GM12878 (cell line): ENCODE results near the gene NCKAP5. TPM values are rescaled to one million over a fixed set of nuclear protein-coding genes. Genes with fewer than 3 reads are reported as not detected.

Experiments
- ATAC-seq: fragments of 200-7000 bp; cut with Tn5 transposase; 3 replicates; pipeline ENCODE4 v1.9.1; 2020; ENCODE audit warnings: mild to moderate bottlenecking, moderate library complexity
- BruUV-seq: library from RNA; stranded (reverse); fragments of 400-500 nt; replicated peaks from 2 replicates; lab custom pipeline; 2021; lab: Mats Ljungman, UMichigan
- CTCF ChIA-PET: fragments of 300-600 bp; sonication (Branson Sonifier 250); formaldehyde crosslinking; extraction: SDS; loops from one replicate; lab custom pipeline; 2021; ENCODE audit warnings: inconsistent platforms; lab: Yijun Ruan, JAX
- POLR2A ChIA-PET: fragments of 350-600 bp; formaldehyde crosslinking; extraction: SDS; loops from one replicate; lab custom pipeline; 2021; ENCODE audit warnings: inconsistent platforms; lab: Charles Lee
- RAD21 ChIA-PET: fragments of 300-600 bp; sonication (Branson Sonifier 250); formaldehyde crosslinking; loops from one replicate; lab custom pipeline; 2023; ENCODE audit warnings: antibody characterized with exemption; ENCODE audit not compliant: unreplicated experiment; lab: Charles Lee
- SMC1A ChIA-PET: fragments of 300-600 bp; sonication (Branson Sonifier 250); formaldehyde crosslinking; loops from one replicate; lab custom pipeline; 2023; ENCODE audit not compliant: unreplicated experiment, uncharacterized antibody; lab: Charles Lee
- DNase-seq: peaks from one replicate; pipeline ENCODE4 v3.0.0-alpha.2; 2011; ENCODE audit warnings: low read depth, low spot score
- FAIRE-seq: peaks from 3 replicates; lab custom pipeline; 2011; peaks lifted over from hg19 to GRCh38; lab: Jason Lieb, UNC
- H2AFZ ChIP-seq: 2 replicates; pipeline ENCODE4 v1.6.0; 2011; ENCODE audit warnings: low read depth, low read length, control low read depth; ENCODE audit not compliant: control insufficient read depth
- H3K27ac ChIP-seq: 2 replicates; pipeline ENCODE4 v1.5.1; 2011; ENCODE audit warnings: control low read depth; ENCODE audit not compliant: control insufficient read depth, insufficient read depth
- H3K27me3 ChIP-seq, 2 experiments: replicated peaks in 1 of 2; 2 replicates each; pipeline versions ENCODE4 v1.6.0 to v1.6.1; 2011; ENCODE audit warnings: low read length in 1 of 2; ENCODE audit not compliant: control insufficient read depth in 2 of 2, insufficient read depth in 2 of 2
- H3K36me3 ChIP-seq, 2 experiments: 2 replicates each; pipeline ENCODE4 v1.5.1; 2011; ENCODE audit warnings: low read length in 1 of 2; ENCODE audit not compliant: control insufficient read depth in 2 of 2, insufficient read depth in 2 of 2
- H3K4me1 ChIP-seq: 2 replicates; pipeline ENCODE4 v1.6.1; 2011; ENCODE audit warnings: mild to moderate bottlenecking, low read length, moderate library complexity, mixed read lengths; ENCODE audit not compliant: control insufficient read depth, insufficient read depth
- H3K4me2 ChIP-seq: 2 replicates; pipeline ENCODE4 v1.6.0; 2011; ENCODE audit warnings: control low read depth; ENCODE audit not compliant: control insufficient read depth, insufficient read depth
- H3K4me3 ChIP-seq: fragments of 200-600 bp; sonication (generic); 2 replicates; pipeline ENCODE4 v1.5.1; 2016
- H3K79me2 ChIP-seq: 2 replicates; pipeline ENCODE4 v1.6.0; 2011; ENCODE audit warnings: low read length; ENCODE audit not compliant: control insufficient read depth, insufficient read depth
- H3K9ac ChIP-seq: 2 replicates; pipeline ENCODE4 v1.8.0; 2011; ENCODE audit warnings: low read length, control low read depth, mixed read lengths; ENCODE audit not compliant: control insufficient read depth, insufficient read depth
- H3K9me3 ChIP-seq: replicated peaks from 3 replicates; pipeline ENCODE4 v1.5.1; 2011; ENCODE audit warnings: mild to moderate bottlenecking, low read length; ENCODE audit not compliant: control insufficient read depth, insufficient read depth
- H4K20me1 ChIP-seq: 2 replicates; pipeline ENCODE4 v1.6.0; 2011; ENCODE audit not compliant: control insufficient read depth, insufficient read depth
- BACH1 ChIP-seq: fragments of 450-650 bp; IDR thresholded peaks from 2 replicates; pipeline ENCODE4 v1.6.1; 2017; ENCODE audit warnings: mild to moderate bottlenecking, borderline replicate concordance
- BMI1 ChIP-seq: fragments of 450-650 bp; IDR thresholded peaks from 2 replicates; pipeline ENCODE4 v1.6.1; 2016; ENCODE audit warnings: mild to moderate bottlenecking, moderate library complexity, borderline replicate concordance
- HCFC1 ChIP-seq: fragments of 150-350 bp; IDR thresholded peaks from 2 replicates; pipeline ENCODE4 v1.6.1; 2014; ENCODE audit warnings: low read length
- NFXL1 ChIP-seq: fragments of 450-650 bp; IDR thresholded peaks from 2 replicates; pipeline ENCODE4 v1.6.1; 2017; ENCODE audit warnings: antibody characterized with exemption, mild to moderate bottlenecking, borderline replicate concordance
- PBX3 ChIP-seq: IDR thresholded peaks from 2 replicates; pipeline ENCODE4 v1.6.1; 2011; ENCODE audit warnings: mild to moderate bottlenecking, low read depth, low read length, moderate library complexity; ENCODE audit not compliant: insufficient replicate concordance
- POLR2A ChIP-seq: IDR thresholded peaks from 2 replicates; pipeline ENCODE4 v1.6.1; 2011; ENCODE audit warnings: low read depth, mild to moderate bottlenecking, low read length
- RAD21 ChIP-seq: IDR thresholded peaks from 2 replicates; pipeline ENCODE4 v1.6.1; 2011; ENCODE audit warnings: mild to moderate bottlenecking, low read depth, low read length, moderate library complexity; ENCODE audit not compliant: insufficient read depth
- RAD51 ChIP-seq: fragments of 450-650 bp; IDR thresholded peaks from 2 replicates; pipeline ENCODE4 v1.6.1; 2016; ENCODE audit warnings: moderate library complexity, mild to moderate bottlenecking, inconsistent platforms
- SIX5 ChIP-seq: IDR thresholded peaks from 2 replicates; pipeline ENCODE4 v1.6.1; 2011; ENCODE audit warnings: mild to moderate bottlenecking, low read depth, low read length, moderate library complexity; ENCODE audit not compliant: severe bottlenecking
- SREBF1 ChIP-seq: IDR thresholded peaks from 2 replicates; pipeline ENCODE4 v1.6.1; 2012; ENCODE audit warnings: mild to moderate bottlenecking, low read length
- ZBTB40 ChIP-seq: fragments of 450-650 bp; IDR thresholded peaks from 2 replicates; pipeline ENCODE4 v1.6.1; 2016; ENCODE audit warnings: mild to moderate bottlenecking, moderate library complexity, borderline replicate concordance
- ZNF207 ChIP-seq: fragments of 450-650 bp; IDR thresholded peaks from 2 replicates; pipeline ENCODE4 v1.6.1; 2014; ENCODE audit warnings: antibody characterized with exemption, mild to moderate bottlenecking, borderline replicate concordance
- whole genome bisulfite sequencing: methylation state at CpG from one replicate; pipeline ENCODE4 v1.1.6; 2016; ENCODE audit warnings: low lambda C conversion rate; ENCODE audit not compliant: insufficient replicate concordance, insufficient coverage; ENCODE audit errors: missing lambda C conversion rate; 5-methylcytosine and 5-hydroxymethylcytosine counted together
- in situ Hi-C: fragments of 300-500 bp; cut with MboI; formaldehyde crosslinking; loops from 9 replicates; pipeline ENCODE4 v1.14.3; 2018; ENCODE audit warnings: mixed read lengths
- intact Hi-C: fragments of 100-400 bp; cut with micrococcal nuclease; formaldehyde crosslinking; loops from one replicate; pipeline ENCODE4 v1.14.2; 2022; ENCODE audit not compliant: unreplicated experiment
- polyA plus RNA-seq, 11 experiments: library from polyadenylated mRNA; depleted of rRNA in 4 of 11; unstranded in 6 of 11; stranded (reverse) in 5 of 11; fragments of >200 nt; fragmentation: Nextera tagmentation in 4 of 11; fragmentation: Illumina TruSeq in 1 of 11; extraction: Ambion mirVana in 4 of 11; extraction: Trizol in 1 of 11; gene quantifications; 1 replicate in 1 of 11; 2 replicates in 10 of 11; pipeline versions ENCODE4 v1.2.1 to v1.2.3, GENCODE V29; 2011 to 2016; ENCODE audit warnings: inconsistent platforms in 2 of 11, missing spikeins in 2 of 11, low read depth in 1 of 11
- total RNA-seq, 4 experiments: library from RNA; depleted of rRNA in 3 of 4; stranded (reverse); fragments of >200 nt in 3 of 4; fragmentation: Illumina TruSeq in 1 of 4; extraction: Trizol in 1 of 4; gene quantifications; 2 replicates each; pipeline versions ENCODE4 v1.2.1 to v1.2.3, GENCODE V29; 2013 to 2021
- TF ChIP-seq, protein P1 (sequence below): fragments of 450-650 bp; IDR thresholded peaks from 2 replicates; pipeline ENCODE4 v1.6.1; 2017; ENCODE audit warnings: mild to moderate bottlenecking

Gene NCKAP5
- total and polyA plus RNA-seq, 10 of the 15 experiments (the other 5 are each of a cell fraction or from before 2014, with no cell fraction given): 0.06 to 0.44 (median 0.16) TPM

DNA sequence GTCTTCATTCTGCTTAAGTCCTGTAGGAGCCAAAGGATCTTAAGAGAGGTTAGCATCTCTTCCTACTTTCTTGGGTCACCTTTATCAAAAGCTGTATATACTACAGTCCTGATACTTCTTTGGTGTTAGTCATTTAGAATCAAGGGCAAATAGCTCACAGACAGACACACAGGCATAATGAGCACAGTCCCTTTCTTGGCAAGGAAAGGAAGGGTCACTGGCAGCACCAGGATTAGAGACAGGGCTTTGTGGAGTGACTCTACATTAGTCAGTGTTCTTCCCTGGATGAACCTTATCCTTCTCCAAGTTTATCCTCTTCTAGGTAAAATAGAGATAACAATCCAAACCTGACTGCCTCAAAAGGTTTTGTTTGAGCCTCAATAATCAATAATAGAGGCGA lies 40.0 kb upstream of the NCKAP5 start:
- Histone ChIP-seq H4K20me1 (no peaks in the 10 kb centered on the region), H3K9ac (no peak overlapping the region), H2AFZ (no peak overlapping the region), H3K9me3 (no peaks in the 10 kb centered on the region), H3K27me3 (no peaks in the 10 kb centered on the region; a peak in 1 of 4 replicates), H3K79me2 (no peaks in the 10 kb centered on the region), H3K27ac (no peak overlapping the region), H3K36me3 (no peaks in the 10 kb centered on the region), H3K4me3 (no peak overlapping the region), H3K4me2 (no peak overlapping the region), H3K4me1 (no peaks in the 10 kb centered on the region)
- SMC1A ChIA-PET: no interaction called here
- intact Hi-C loops (no loop called here), in situ Hi-C loops (no loop called here)
- BruUV-seq: no TSS peak
- ATAC-seq (no peak), FAIRE-seq (no peak), DNase-seq (no peak)
- TF ChIP-seq SIX5 (no peak), BACH1 (no peak), NFXL1 (no peak), POLR2A (no peak), RAD21 (no peak), HCFC1 (no peak), SREBF1 (no peak), RAD51 (no peak), PBX3 (no peak), ZBTB40 (no peak), BMI1 (no peak), ZNF207 (no peak)
- TF ChIP-seq, protein P1, sequence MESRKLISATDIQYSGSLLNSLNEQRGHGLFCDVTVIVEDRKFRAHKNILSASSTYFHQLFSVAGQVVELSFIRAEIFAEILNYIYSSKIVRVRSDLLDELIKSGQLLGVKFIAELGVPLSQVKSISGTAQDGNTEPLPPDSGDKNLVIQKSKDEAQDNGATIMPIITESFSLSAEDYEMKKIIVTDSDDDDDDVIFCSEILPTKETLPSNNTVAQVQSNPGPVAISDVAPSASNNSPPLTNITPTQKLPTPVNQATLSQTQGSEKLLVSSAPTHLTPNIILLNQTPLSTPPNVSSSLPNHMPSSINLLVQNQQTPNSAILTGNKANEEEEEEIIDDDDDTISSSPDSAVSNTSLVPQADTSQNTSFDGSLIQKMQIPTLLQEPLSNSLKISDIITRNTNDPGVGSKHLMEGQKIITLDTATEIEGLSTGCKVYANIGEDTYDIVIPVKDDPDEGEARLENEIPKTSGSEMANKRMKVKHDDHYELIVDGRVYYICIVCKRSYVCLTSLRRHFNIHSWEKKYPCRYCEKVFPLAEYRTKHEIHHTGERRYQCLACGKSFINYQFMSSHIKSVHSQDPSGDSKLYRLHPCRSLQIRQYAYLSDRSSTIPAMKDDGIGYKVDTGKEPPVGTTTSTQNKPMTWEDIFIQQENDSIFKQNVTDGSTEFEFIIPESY: no peak
- POLR2A ChIA-PET: no interaction called here
- RAD21 ChIA-PET: no interaction called here
- CTCF ChIA-PET: interaction anchor here (0.5 kb wide), 1 partner anchor 996 kb away, joined by 3 read pairs; no protein-coding TSS in a partner anchor
- WGBS: 0% methylated on average over 1 of the region's 1 CpG
